HTR-8/SVneo (cell line): ENCODE measurements around the gene PXMP2.
"Not testable (repeated sequence)": the region's sequence is repeated elsewhere in the genome, so short reads cannot be mapped to it uniquely, and the experiment has no call there.

Experiments
- DNase-seq: peaks from one replicate; pipeline ENCODE4 v3.0.0; 2011; ENCODE audit warnings: low spot score, mixed read lengths; ENCODE audit not compliant: insufficient read length
- FAIRE-seq: peaks from 2 replicates; lab custom pipeline; 2011; peaks lifted over from hg19 to GRCh38; lab: Jason Lieb, UNC

The PXMP2 gene

GRCh38 chr12:132689227-132689626, 1.8 kb downstream of the PXMP2 start:
- FAIRE-seq, result no peak
- no peak for DNase-seq

GRCh38 chr12:132690112-132690511, 2.7 kb downstream of the PXMP2 start:
- FAIRE-seq, result no peak

GRCh38 chr12:132692030-132692429, 4.6 kb downstream of the PXMP2 start:
- DNase-seq, FAIRE-seq: not testable (repeated sequence)

More at GRCh38 chr12:132690112-132690511, 2.7 kb downstream of the PXMP2 start:
- no peak for DNase-seq

- FAIRE-seq, DNase-seq: not testable (repeated sequence)
These were observed 7.5 kb downstream of the PXMP2 start for GRCh38 chr12:132694888-132695287.

GRCh38 chr12:132695431-132695830, 8.0 kb downstream of the PXMP2 start:
- FAIRE-seq, result no peak
- DNase-seq, result no peak

GRCh38 chr12:132698341-132698740, 11.0 kb downstream of the PXMP2 start:
- FAIRE-seq, result no peak
- DNase-seq, result no peak

GRCh38 chr12:132700212-132700822, 12.9 kb downstream of the PXMP2 start:
- DNase-seq, result no peak

GRCh38 chr12:132702640-132703039, 15.3 kb downstream of the PXMP2 start:
- no peak for DNase-seq
- FAIRE-seq, result no peak

More at GRCh38 chr12:132700212-132700822, 12.9 kb downstream of the PXMP2 start:
- FAIRE-seq, result no peak

- no peak for DNase-seq
- no peak for FAIRE-seq
These were observed 16.3 kb downstream of the PXMP2 start for GRCh38 chr12:132703641-132704040.

- DNase-seq, result no peak
- FAIRE-seq, result no peak
These were observed 19.9 kb downstream of the PXMP2 start for GRCh38 chr12:132707241-132707640.

- no peak for FAIRE-seq
- DNase-seq, result no peak
These were observed 20.8 kb downstream of the PXMP2 start for GRCh38 chr12:132708150-132708549.

- FAIRE-seq (peak; percentile 60), DNase-seq (no peak)
These were observed 22.6 kb downstream of the PXMP2 start for GRCh38 chr12:132710043-132710404.

- FAIRE-seq (peak; percentile 80), DNase-seq (peak; percentile 90)
These were observed 23.2 kb downstream of the PXMP2 start, which contains the start of gene PGAM5 for GRCh38 chr12:132710405-132711079. PGAM5 (plus strand) TSS chr12:132710842; CDS start chr12:132710877, 35 bp downstream.

- FAIRE-seq (no peak), DNase-seq (no peak)
These were observed 23.9 kb downstream of the PXMP2 start for GRCh38 chr12:132711080-132711843.

- no peak for DNase-seq
- no peak for FAIRE-seq
These were observed 25.7 kb downstream of the PXMP2 start for GRCh38 chr12:132713123-132713522.

GRCh38 chr12:132715874-132716273, 28.5 kb downstream of the PXMP2 start:
- no peak for DNase-seq
- FAIRE-seq, result no peak

- DNase-seq (no peak), FAIRE-seq (no peak)
These were observed 29.0 kb downstream of the PXMP2 start for GRCh38 chr12:132716356-132716755.

GRCh38 chr12:132717011-132717410, 29.6 kb downstream of the PXMP2 start:
- no peak for FAIRE-seq
- no peak for DNase-seq

GRCh38 chr12:132717531-132718387, 30.4 kb downstream of the PXMP2 start:
- FAIRE-seq (no peak), DNase-seq (no peak)

- FAIRE-seq (no peak), DNase-seq (no peak)
These were observed 31.3 kb downstream of the PXMP2 start for GRCh38 chr12:132718644-132719043.
